ENCODE data around the gene RELCH.

GRCh38 chr18:62186499-62186773 lies 619 bp upstream of the RELCH start:
- TF ChIP-seq POLR2A (IDR thresholded peaks at IDR 0.05; ENCODE audit: low read depth, low read length): no peak
- no peak for TF ChIP-seq POLR2AphosphoS5 (IDR thresholded peaks at IDR 0.05; ENCODE audit: low read depth, low read length)

Data from GM12892 (cell line).